GM18526 (cell line): ENCODE results near the gene ALPP.
"Not testable (repeated sequence)": the region's sequence is repeated elsewhere in the genome, so short reads cannot be mapped to it uniquely, and the experiment has no call there.

Experiments used
- POLR2A ChIP-seq: IDR thresholded peaks from 3 replicates; pipeline ENCODE4 v1.6.1; 2011; ENCODE audit not compliant: insufficient read length; ENCODE audit errors: extremely low read depth

Gene ALPP

DNA sequence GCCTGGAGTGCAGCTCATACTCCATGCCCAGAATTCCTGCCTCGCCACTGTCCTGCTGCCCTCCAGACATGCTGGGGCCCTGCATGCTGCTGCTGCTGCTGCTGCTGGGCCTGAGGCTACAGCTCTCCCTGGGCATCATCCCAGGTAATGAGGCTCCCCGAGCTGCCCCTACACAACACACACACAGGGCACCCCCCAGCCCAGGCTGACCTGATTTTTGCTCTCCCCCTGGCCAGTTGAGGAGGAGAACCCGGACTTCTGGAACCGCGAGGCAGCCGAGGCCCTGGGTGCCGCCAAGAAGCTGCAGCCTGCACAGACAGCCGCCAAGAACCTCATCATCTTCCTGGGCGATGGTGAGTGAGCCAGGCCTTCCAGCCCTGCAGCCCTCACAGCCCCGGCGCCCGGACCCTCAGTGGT is at the start of gene ALPP:
ALPP (plus strand) TSS at position 17 of the 417 bp plus-strand sequence; CDS start at position 69, 52 bp downstream.
- TF ChIP-seq POLR2A: not testable (repeated sequence)

DNA sequence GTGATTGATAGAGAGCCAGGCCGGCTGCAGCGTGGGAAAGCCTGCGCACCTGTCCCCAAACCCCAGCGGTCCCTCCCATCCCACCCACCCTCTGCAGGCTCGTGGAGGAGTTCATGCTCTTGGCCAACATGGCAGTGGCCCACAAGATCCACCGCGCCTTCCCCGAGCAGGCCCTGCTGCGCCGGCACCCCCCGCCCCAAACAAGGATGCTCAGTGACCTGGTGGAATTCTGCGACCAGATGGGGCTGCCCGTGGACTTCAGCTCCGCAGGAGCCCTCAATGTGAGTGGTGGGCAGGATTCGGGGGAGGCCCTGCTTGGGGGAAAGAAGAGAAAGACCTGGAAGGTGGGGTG is 48.9 kb upstream of the ALPP start:
- TF ChIP-seq POLR2A: no peak

DNA sequence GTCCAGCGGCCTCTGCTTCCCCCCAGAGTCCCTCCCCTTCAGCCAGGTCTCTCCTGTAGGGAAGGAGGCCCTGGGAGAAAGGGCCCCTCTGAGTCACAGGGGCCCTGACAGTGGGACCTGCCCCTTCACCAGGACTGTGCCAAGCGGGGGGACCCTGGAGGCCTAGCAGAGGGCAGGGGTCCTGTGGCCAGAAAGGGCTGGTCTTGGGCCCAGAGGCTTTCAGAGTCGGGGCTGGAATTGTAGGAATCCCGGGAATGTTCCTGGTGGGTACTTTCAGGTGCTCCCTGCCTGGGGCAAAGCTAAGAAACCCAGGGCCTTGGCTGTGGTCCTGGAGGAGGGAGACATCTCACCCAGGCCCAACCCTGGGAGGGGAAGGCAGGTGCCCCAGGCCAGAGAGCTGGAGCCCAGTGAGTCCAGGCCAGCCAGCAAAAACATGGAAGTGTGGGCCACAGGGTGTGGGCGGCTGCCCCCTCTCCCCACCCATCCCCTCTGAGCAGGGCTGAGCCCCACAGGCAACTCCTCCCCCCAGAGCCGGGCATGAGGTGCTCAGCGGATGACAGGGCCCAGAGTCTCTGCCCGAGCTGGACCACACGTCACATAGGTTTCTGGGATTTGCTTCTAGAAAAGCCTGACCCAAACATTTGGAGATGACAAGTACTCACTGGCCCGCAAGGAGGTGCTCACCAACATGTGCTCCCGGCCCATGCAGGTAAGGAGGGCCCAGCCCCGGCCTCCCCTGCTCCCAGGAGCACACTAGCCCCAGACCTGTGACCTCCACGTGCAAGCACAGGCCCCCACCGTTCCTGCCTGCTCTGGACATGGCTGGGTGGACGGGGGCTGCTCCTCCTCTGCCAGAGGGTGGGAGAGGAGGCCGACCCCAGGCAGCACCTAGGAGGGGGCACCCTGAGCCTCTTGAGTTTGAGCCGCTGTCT is 48.2 kb upstream of the ALPP start:
- TF ChIP-seq POLR2A: no peak

DNA sequence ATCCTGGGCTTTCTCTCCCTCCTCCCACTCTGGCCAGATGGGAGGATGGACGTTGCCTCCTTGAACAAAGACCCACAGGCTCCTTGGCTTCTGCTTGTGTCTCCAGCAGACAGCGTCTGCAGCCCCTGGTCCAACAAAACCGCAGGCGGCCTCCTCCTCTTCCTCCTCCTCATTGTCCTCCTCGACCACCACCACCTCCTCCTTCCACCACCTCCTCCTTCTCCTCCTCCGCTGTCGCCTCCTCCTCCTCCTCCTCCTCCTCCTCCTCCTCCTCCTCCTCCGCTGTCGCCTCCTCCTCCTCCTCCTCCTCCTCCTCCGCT is 45.7 kb upstream of the ALPP start:
- TF ChIP-seq POLR2A: no peak

DNA sequence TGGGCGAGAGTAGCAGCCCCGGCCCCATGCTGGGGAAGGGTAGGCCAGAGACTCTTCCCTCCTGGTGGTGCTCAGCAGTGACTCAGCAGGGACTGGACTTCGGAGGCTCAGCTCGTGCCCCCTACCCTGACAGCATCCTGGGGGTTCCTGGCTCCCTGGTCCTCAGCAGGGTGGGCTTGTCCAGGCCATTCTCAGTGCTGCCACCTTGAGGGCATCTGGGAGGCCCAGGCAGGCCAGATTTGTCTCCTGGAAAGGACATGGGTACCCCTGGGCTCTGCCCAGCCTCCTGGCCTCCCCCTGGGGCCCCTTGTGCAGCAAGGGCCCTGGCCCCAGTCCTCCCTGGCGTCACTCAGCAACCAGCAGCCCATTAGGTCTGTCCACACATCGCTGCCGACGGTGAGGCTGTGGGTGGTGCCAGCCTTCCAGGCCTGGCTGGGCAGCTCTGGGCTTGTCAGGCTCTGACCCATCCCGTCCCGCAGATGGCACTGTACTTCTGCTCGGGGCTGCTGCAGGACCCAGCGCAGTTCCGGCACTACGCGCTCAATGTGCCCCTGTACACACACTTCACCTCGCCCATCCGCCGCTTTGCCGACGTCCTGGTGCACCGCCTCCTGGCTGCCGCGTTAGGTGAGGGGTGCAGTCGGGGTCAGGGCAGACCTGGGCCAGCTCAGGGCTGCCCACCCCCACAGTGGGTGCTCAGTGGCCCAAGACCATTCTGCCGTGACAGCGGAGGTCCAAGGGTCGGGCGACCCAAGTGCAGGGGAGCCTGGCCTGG is 45.0 kb upstream of the ALPP start:
- no peak for TF ChIP-seq POLR2A

DNA sequence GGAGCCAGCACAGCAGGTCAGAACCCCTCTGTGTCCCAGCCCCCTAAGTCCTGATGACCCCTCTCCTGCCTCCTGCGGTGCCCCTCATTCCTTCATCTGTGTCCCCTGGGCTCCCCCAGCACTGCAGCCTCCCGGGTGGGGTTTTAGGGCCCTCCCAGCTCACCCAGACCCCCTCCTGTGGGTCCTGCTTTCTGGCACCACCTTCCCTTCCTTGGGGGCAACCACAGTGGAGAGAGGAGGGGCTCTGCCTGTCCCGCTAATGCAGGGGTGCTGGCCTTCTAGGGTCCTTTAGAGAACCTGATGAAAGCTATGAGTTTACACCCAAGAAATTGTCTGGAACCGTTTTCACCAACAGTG is 42.7 kb upstream of the ALPP start:
- TF ChIP-seq POLR2A: no peak

DNA sequence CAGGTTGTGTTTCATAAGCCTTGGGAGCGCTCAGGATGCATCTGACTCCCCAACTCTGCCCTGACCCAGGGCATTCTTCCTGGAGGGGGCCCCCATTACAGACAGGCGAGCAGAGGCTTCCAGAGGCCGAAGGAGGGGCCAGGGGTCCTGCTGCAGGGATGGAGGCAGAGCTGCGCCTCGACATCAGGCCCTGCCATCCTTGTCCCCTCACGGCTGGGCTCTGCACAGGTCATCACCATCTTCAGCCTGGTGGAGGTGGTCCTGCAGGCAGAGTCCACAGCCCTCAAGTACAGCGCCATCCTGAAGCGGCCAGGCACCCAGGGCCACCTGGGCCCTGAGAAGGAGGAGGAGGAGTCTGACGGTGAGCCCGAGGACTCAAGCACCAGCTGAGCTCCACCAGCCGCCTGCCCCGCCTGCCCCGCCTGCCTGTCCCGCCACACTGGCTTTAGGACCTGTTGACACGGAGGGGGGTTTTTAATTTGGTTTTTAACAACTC is 42.3 kb upstream of the ALPP start:
- no peak for TF ChIP-seq POLR2A

DNA sequence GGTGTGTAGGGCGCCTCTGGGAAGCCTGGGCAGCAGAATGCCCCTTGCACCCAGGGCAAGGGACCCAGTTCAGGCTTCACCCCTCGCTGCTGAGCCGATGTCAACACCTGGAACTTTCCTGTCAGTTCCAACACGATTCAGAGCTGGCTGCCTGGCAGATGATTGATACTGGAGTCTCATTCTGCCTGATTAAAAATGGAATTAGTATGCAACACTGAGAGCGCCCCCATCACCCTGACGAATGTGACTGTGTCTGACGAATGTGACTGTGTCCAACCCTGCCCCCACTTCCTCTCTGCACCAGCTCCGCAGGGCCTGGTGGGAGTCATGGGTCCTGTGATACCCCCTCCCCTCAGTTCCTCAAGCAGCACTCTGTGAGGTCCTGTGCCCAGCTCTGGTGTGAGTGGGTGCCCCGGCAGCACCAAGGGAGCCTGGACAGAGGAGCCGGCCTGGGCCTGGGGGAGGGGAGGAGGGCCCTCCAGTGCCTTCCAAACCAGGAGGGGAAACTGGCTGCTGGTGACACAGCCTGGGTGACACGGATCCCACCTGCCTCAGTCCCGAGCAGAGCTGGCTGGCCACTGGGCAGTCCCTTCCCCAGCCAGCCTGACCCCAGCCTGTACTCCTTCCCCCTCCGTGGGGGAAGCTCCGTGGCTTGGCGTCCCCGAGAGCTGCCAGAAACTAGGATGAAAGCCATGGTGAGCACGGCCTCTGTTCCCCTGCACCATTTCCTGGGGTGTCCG is 41.4 kb upstream of the ALPP start:
- TF ChIP-seq POLR2A: no peak

DNA sequence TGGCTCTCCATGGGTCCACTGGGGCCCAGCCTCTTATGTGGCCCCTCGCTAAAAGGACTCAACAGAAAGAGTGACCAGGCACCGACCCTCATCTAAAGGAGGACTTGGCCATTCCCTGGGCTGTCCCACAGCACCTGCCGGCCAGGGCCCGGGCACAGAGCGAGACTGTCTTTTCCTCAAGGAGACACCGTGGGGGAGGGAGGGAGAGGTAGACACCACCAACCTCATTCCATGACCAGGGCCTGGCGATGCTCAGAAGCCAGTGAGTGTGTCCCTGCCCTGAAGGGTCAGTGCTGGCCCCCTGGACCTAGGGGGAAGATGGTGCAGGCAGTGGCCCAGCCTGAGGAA is 39.8 kb upstream of the ALPP start:
- no peak for TF ChIP-seq POLR2A

DNA sequence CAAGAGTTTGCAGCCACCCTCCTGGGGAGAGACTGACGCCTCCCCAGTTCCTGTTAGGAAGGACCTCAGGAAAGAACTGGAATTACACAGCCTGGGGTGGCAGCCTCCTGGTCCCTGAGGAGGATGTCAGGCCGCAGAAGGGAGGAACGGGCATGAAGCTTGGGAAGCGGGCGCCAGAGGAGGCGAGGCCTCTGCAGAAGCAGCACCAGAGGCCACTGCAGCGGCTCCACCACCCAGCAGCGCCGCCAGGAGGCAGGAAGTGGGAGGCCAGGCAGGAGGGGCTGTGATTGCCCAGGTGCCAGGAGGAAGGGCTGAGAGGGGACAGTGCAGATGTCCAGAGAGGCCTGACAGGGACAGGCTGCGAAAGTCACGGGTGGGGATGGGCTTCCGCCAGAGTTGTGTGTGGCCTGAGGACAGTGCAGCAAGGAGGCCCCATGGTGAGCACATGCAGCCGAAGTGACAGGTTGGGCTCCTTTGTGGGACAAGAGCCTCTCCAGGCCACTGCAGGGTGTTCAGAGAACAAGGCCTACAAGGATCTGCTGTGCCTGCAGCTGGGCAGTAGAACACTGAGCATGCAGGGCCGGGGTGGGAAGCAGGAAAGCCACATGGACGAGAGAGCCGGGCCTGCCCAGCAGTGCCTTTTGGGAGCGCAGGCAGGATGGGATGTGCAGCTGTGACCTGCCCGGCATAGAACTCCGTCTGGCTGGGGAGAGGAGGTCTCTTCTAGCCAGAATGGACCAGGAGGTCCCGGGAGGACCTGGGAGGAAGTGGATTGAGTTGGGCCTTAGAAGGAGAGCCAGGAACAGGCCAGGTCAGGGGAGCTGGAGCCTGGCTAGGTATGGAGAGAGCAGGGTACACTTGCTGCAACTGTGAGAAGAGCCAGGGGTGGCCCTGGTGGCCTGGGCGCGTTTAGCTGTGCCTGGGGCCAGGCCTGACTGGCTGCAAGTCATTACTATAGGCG is 39.1 kb upstream of the ALPP start:
- no peak for TF ChIP-seq POLR2A

DNA sequence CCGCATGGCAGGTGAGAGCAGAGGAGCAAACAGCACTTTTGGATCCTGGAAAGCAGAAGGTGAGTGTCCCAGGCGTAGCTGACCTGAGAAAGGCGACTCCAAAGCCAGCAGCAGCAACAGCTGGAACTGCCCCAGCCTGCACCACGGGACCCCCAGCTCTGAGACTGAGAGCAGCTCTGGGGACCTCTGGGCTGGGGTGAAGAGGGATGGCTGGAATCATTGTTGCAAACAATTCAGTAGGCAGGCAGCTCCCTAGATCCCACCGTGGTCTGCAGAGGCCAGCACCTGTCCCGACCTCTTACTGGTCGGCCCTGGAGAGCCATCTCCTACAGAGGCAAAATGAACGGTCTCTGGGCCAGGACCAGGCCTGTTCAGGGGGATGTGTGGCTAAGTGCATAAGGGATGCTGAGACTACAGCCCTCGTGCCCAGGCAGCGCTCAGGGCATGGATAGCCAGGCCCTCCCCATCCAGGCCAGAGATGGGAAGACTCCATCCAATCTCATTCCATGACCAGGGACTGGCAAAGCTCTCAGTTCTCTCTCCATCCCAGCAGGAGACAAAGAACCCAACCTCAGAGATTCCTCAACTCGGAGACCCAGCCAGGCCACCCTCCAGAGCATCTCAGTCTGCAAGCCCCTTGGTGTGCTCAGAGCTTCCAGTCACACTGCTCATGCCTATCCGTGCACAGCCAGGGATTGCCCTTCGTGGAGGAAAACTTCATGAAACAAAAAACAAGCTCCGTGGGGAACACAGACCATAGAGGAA is 38.2 kb upstream of the ALPP start:
- TF ChIP-seq POLR2A: no peak

DNA sequence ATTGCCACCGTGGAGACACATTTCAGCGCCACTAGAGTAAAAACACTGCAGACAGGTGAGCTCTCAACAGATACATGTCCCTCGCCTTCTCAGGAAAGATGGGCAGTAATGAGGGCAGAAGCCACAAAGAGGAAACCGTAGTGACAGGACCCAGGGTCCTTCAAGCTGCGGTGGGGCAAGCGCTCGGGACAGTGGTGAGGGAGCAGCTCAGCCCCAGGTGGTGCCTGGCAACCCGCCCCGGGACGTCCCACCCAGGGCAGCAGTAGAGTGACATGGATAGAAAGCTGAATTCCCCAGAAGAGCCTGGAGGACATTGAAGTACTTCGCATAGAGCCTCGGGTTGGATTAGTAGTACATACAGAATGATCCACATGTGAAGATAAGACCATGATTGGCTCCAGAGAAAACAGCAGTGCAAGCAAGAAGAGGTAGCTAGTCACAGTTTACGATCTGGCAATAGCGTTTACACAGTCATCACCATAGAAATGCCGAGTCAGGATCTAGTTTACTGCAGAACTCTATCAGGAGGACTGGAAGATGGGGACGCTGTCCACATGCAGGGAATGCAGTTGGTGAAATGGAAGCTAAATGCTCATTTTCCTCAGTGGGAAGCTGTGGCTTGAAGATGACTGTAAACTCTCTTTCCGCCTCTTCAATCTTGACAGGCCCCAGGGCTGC is 37.4 kb upstream of the ALPP start:
- TF ChIP-seq POLR2A: no peak

DNA sequence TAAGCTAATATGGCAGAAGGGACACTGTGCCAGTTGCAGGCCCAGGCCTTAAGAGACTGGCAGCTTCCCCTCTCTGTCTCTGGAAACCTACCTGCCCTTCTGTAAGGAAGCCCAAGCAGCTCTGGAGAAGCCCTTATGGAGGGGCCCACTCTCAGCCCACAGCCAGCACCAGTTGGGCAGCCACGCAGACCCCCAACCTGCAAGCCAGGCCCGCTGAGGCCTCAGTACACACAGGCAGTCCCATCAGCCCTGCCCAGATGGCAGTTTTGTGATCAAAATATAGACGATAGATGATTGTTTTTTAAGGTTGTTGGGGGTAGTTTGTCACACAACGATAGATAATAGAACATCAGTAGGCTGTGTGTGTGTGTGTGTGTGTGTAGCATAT is 36.8 kb upstream of the ALPP start:
- no peak for TF ChIP-seq POLR2A
